WTC11 (cell line): Measurements from ENCODE around the gene NFKB1. TPM values are rescaled to one million over a fixed set of nuclear protein-coding genes. Genes with fewer than 3 reads are reported as not detected.

ENCODE experiments used
- ATAC-seq: fragments of 200-7000 bp; cut with Tn5 transposase; 2 replicates; pipeline ENCODE4 v1.10.0; 2021; ENCODE audit warnings: mild to moderate bottlenecking, moderate library complexity
- CTCF ChIA-PET: fragments of 300-600 bp; sonication (Branson Sonifier 250); formaldehyde crosslinking; loops from one replicate; lab custom pipeline; 2021; ENCODE audit warnings: antibody characterized with exemption; lab: Charles Lee
- POLR2A ChIA-PET: fragments of 350-600 bp; sonication (Branson Sonifier 250); formaldehyde crosslinking; loops from one replicate; lab custom pipeline; 2021; ENCODE audit warnings: antibody characterized with exemption; lab: Charles Lee
- DNase-seq: peaks from one replicate; pipeline ENCODE4 v3.0.0; 2021; ENCODE audit warnings: low spot score
- H3K27ac Mint-ChIP-seq: 2 replicates; pipeline ENCODE4 v1.8.0; 2021; ENCODE audit warnings: mixed read lengths
- H3K27me3 Mint-ChIP-seq: 2 replicates; pipeline ENCODE4 v1.8.0; 2021; ENCODE audit warnings: low read depth, mild to moderate bottlenecking, moderate library complexity, mixed read lengths
- H3K36me3 Mint-ChIP-seq: 2 replicates; pipeline ENCODE4 v1.8.0; 2021; ENCODE audit warnings: mixed read lengths
- H3K4me1 Mint-ChIP-seq: 2 replicates; pipeline ENCODE4 v1.8.0; 2022; ENCODE audit warnings: mixed read lengths
- H3K4me3 Mint-ChIP-seq: 2 replicates; pipeline ENCODE4 v1.8.0; 2021; ENCODE audit warnings: mild to moderate bottlenecking, moderate library complexity, mixed read lengths
- H3K9me3 Mint-ChIP-seq: 2 replicates; pipeline ENCODE4 v1.8.0; 2021; ENCODE audit warnings: mixed read lengths
- ATF1 ChIP-seq: sonication (generic); formaldehyde crosslinking; IDR thresholded peaks from 2 replicates; pipeline ENCODE4 v1.8.1; 2023; ENCODE audit warnings: mild to moderate bottlenecking, moderate library complexity, missing genetic modification reagents
- CDX4 ChIP-seq: fragments of 250-450 bp; sonication (Bioruptor Pico); IDR thresholded peaks from 2 replicates; pipeline ENCODE4 v1.9.0; 2021; ENCODE audit warnings: moderate library complexity, mild to moderate bottlenecking, inconsistent platforms, borderline replicate concordance
- CREB1 ChIP-seq: sonication (generic); formaldehyde crosslinking; IDR thresholded peaks from 2 replicates; pipeline ENCODE4 v1.8.0; 2023; ENCODE audit warnings: mild to moderate bottlenecking, missing genetic modification reagents
- CTCF ChIP-seq: fragments of 200-600 bp; IDR thresholded peaks from 2 replicates; pipeline ENCODE4 v1.8.0; 2022; ENCODE audit warnings: antibody characterized with exemption
- E2F1 ChIP-seq: sonication (generic); formaldehyde crosslinking; IDR thresholded peaks from 2 replicates; pipeline ENCODE4 v1.8.0; 2022; ENCODE audit warnings: mild to moderate bottlenecking, missing genetic modification reagents
- E2F4 ChIP-seq: sonication (generic); formaldehyde crosslinking; IDR thresholded peaks from 2 replicates; pipeline ENCODE4 v1.8.1; 2022; ENCODE audit warnings: low read depth, mild to moderate bottlenecking, moderate library complexity, missing genetic modification reagents, borderline replicate concordance
- ELF4 ChIP-seq: sonication (generic); formaldehyde crosslinking; IDR thresholded peaks from 2 replicates; pipeline ENCODE4 v1.8.1; 2022; ENCODE audit warnings: low read depth, mild to moderate bottlenecking, moderate library complexity, missing genetic modification reagents
- ETV6 ChIP-seq: sonication (generic); formaldehyde crosslinking; IDR thresholded peaks from 2 replicates; pipeline ENCODE4 v1.8.1; 2022; ENCODE audit warnings: mild to moderate bottlenecking, missing genetic modification reagents
- MAX ChIP-seq: sonication (generic); formaldehyde crosslinking; IDR thresholded peaks from 2 replicates; pipeline ENCODE4 v1.8.0; 2022; ENCODE audit warnings: mild to moderate bottlenecking, missing genetic modification reagents
- MXD4 ChIP-seq: fragments of 250-450 bp; sonication (Bioruptor Pico); IDR thresholded peaks from 2 replicates; pipeline ENCODE4 v1.8.0; 2021; ENCODE audit warnings: mild to moderate bottlenecking, moderate library complexity, borderline replicate concordance
- PRDM15 ChIP-seq: sonication (generic); formaldehyde crosslinking; IDR thresholded peaks from 2 replicates; pipeline ENCODE4 v1.8.0; 2022; ENCODE audit warnings: missing genetic modification reagents
- PREB ChIP-seq: sonication (generic); formaldehyde crosslinking; IDR thresholded peaks from 2 replicates; pipeline ENCODE4 v1.8.1; 2022; ENCODE audit warnings: mild to moderate bottlenecking, missing genetic modification reagents, moderate library complexity, borderline replicate concordance
- SMAD3 ChIP-seq: sonication (generic); formaldehyde crosslinking; IDR thresholded peaks from 2 replicates; pipeline ENCODE4 v1.8.0; 2022; ENCODE audit warnings: missing genetic modification reagents, mild to moderate bottlenecking, borderline replicate concordance
- SOX15 ChIP-seq: fragments of 250-450 bp; sonication (Bioruptor Pico); IDR thresholded peaks from 2 replicates; pipeline ENCODE4 v1.9.0; 2021; ENCODE audit warnings: mild to moderate bottlenecking
- SP1 ChIP-seq: sonication (generic); formaldehyde crosslinking; conservative IDR thresholded peaks from 2 replicates; pipeline ENCODE4 v1.8.1; 2022; ENCODE audit warnings: missing genetic modification reagents
- STAT6 ChIP-seq: sonication (generic); formaldehyde crosslinking; conservative IDR thresholded peaks from 2 replicates; pipeline ENCODE4 v1.8.1; 2023; ENCODE audit warnings: mild to moderate bottlenecking, low read depth, missing genetic modification reagents, moderate library complexity
- ZNF121 ChIP-seq: sonication (generic); formaldehyde crosslinking; IDR thresholded peaks from 2 replicates; pipeline ENCODE4 v1.8.0; 2023; ENCODE audit warnings: missing genetic modification reagents
- ZNF512 ChIP-seq: sonication (generic); formaldehyde crosslinking; IDR thresholded peaks from 2 replicates; pipeline ENCODE4 v1.8.1; 2022; ENCODE audit warnings: missing genetic modification reagents, borderline replicate concordance
- total RNA-seq: library from RNA; stranded (reverse); gene quantifications from 3 replicates; pipeline ENCODE4 v1.2.3, GENCODE V29; 2021

NFKB1 gene
- total RNA-seq, 1 experiment from 2014 or later: 5.6 TPM

- TF ChIP-seq STAT6 (CRISPR knock-in tag) (no peak), SP1 (CRISPR knock-in tag) (no peak), ELF4 (CRISPR knock-in tag) (no peak)
Observed at GRCh38 chr4:102647117-102647516, 146.0 kb downstream of the NFKB1 start (continued).

- Mint-ChIP-seq H3K4me1 (no peaks in the 10 kb centered on the region), H3K27me3 (no peaks in the 10 kb centered on the region), H3K4me3 (no peak overlapping the region), H3K27ac (no peak overlapping the region), H3K9me3 (no peaks in the 10 kb centered on the region), H3K36me3 (peaks cover 3% of the 10 kb centered on the region)
- POLR2A ChIA-PET: no interaction called here
- DNase-seq (no peak), ATAC-seq (no peak)
- CTCF ChIA-PET: no interaction called here
- TF ChIP-seq STAT6 (CRISPR knock-in tag) (no peak), ATF1 (CRISPR knock-in tag) (no peak), ZNF512 (CRISPR knock-in tag) (no peak), ZNF121 (CRISPR knock-in tag) (no peak), CTCF (no peak), SOX15 (no peak), SMAD3 (CRISPR knock-in tag) (no peak), E2F1 (CRISPR knock-in tag) (no peak), CDX4 (CRISPR knock-in tag) (no peak), MXD4 (CRISPR knock-in tag) (no peak), ETV6 (CRISPR knock-in tag) (no peak), PRDM15 (no peak), CREB1 (CRISPR knock-in tag) (no peak), E2F4 (CRISPR knock-in tag) (no peak), MAX (no peak), PREB (CRISPR knock-in tag) (no peak)
Observed at GRCh38 chr4:102657206-102657605, 156.0 kb downstream of the NFKB1 start.
